Mesendoderm (in vitro differentiated cells): Measurements from ENCODE around the gene PIK3R6.

Experiments
- DNase-seq: peaks from one replicate; pipeline ENCODE4 v3.0.0; 2013
- H2AK5ac ChIP-seq: 2 replicates; pipeline ENCODE4 v1.6.1; 2013; ENCODE audit warnings: low read length, inconsistent platforms
- H2BK120ac ChIP-seq: 2 replicates; pipeline ENCODE4 v1.6.1; 2013; ENCODE audit warnings: low read depth, mild to moderate bottlenecking, low read length, moderate library complexity, mixed read lengths
- H2BK15ac ChIP-seq: replicated peaks from 2 replicates; pipeline ENCODE4 v1.6.1; 2013; ENCODE audit warnings: low read depth, mild to moderate bottlenecking, moderate library complexity
- H2BK5ac ChIP-seq: 2 replicates; pipeline ENCODE4 v1.6.1; 2013; ENCODE audit warnings: low read length, inconsistent platforms
- H3K18ac ChIP-seq: 2 replicates; pipeline ENCODE4 v1.6.1; 2013; ENCODE audit warnings: mild to moderate bottlenecking, low read length, mixed read lengths
- H3K23ac ChIP-seq: one replicate; pipeline ENCODE4 v1.6.1; 2013; ENCODE audit warnings: low read length
- H3K27ac ChIP-seq: 2 replicates; pipeline ENCODE4 v1.5.1; 2013; ENCODE audit warnings: low read depth, mild to moderate bottlenecking, inconsistent platforms, low read length, moderate library complexity
- H3K27me3 ChIP-seq: 2 replicates; pipeline ENCODE4 v1.6.1; 2013; ENCODE audit warnings: low read length, control low read depth, mild to moderate bottlenecking, inconsistent platforms; ENCODE audit not compliant: insufficient read depth, poor library complexity
- H3K36me3 ChIP-seq: 2 replicates; pipeline ENCODE4 v1.6.1; 2013; ENCODE audit warnings: low read length, inconsistent platforms; ENCODE audit not compliant: control insufficient read depth, insufficient read depth
- H3K4ac ChIP-seq: one replicate; pipeline ENCODE4 v1.6.1; 2013; ENCODE audit warnings: low read depth, mild to moderate bottlenecking, low read length, moderate library complexity
- H3K4me1 ChIP-seq: 2 replicates; pipeline ENCODE4 v1.6.1; 2013; ENCODE audit warnings: low read depth, low read length, inconsistent platforms; ENCODE audit not compliant: control insufficient read depth
- H3K4me2 ChIP-seq: 2 replicates; pipeline ENCODE4 v1.6.1; 2013; ENCODE audit warnings: low read length
- H3K4me3 ChIP-seq: 2 replicates; pipeline ENCODE4 v1.5.1; 2013; ENCODE audit warnings: mild to moderate bottlenecking, low read length
- H3K56ac ChIP-seq: one replicate; pipeline ENCODE4 v1.6.1; 2013; ENCODE audit warnings: low read length
- H3K79me1 ChIP-seq: 2 replicates; pipeline ENCODE4 v1.6.1; 2013; ENCODE audit warnings: low read length, inconsistent platforms
- H3K79me2 ChIP-seq: 2 replicates; pipeline ENCODE4 v1.6.1; 2013; ENCODE audit warnings: mild to moderate bottlenecking, low read length; ENCODE audit not compliant: control insufficient read depth, insufficient read depth
- H3K9ac ChIP-seq: 2 replicates; pipeline ENCODE4 v1.6.1; 2013; ENCODE audit warnings: low read length, inconsistent platforms
- H4K5ac ChIP-seq: one replicate; pipeline ENCODE4 v1.6.1; 2013; ENCODE audit warnings: low read length
- H4K8ac ChIP-seq: one replicate; pipeline ENCODE4 v1.6.1; 2013; ENCODE audit warnings: low read depth, mild to moderate bottlenecking, control low read depth, low read length, moderate library complexity
- WGBS: extraction: QIAGEN DNeasy Blood & Tissue Kit; methylation state at CpG from one replicate; pipeline ENCODE4 v1.1.7; 2013; ENCODE audit warnings: low lambda C conversion rate, missing lambda C conversion rate; ENCODE audit not compliant: insufficient coverage; ENCODE audit errors: extremely low coverage; 5-methylcytosine and 5-hydroxymethylcytosine counted together

Gene PIK3R6

GRCh38 chr17:8904201-8904600 is 36.7 kb upstream of the PIK3R6 start:
- H3K56ac ChIP-seq, result no peak overlapping the region
- no peak overlapping the region for H2BK120ac ChIP-seq
- H4K5ac ChIP-seq, result no peak overlapping the region
- DNase-seq, result no peak
- no peaks in the 10 kb centered on the region for H3K79me2 ChIP-seq
- no CpG with 5 or more reads among the region's 2 CpGs for WGBS
- H4K8ac ChIP-seq, result no peak overlapping the region
- no peak overlapping the region for H3K23ac ChIP-seq
- H3K27ac ChIP-seq, result no peak overlapping the region
- H2BK5ac ChIP-seq, result no peak overlapping the region
- H3K4ac ChIP-seq, result no peak overlapping the region
- H3K36me3 ChIP-seq, result no peaks in the 10 kb centered on the region
- H3K18ac ChIP-seq, result no peak overlapping the region
- no peak overlapping the region for H3K9ac ChIP-seq
- H3K79me1 ChIP-seq, result no peaks in the 10 kb centered on the region
- H3K27me3 ChIP-seq, result no peaks in the 10 kb centered on the region
- H3K4me2 ChIP-seq, result no peak overlapping the region
- no peak overlapping the region for H2BK15ac ChIP-seq
- no peak overlapping the region for H2AK5ac ChIP-seq
- no peaks in the 10 kb centered on the region for H3K4me1 ChIP-seq
- no peak overlapping the region for H3K4me3 ChIP-seq

- no peak overlapping the region for H4K5ac ChIP-seq
- no peak overlapping the region for H4K8ac ChIP-seq
- H3K56ac ChIP-seq, result no peak overlapping the region
- H2BK5ac ChIP-seq, result no peak overlapping the region
- no peak overlapping the region for H3K27ac ChIP-seq
- H3K36me3 ChIP-seq, result no peaks in the 10 kb centered on the region
- no peak overlapping the region for H3K18ac ChIP-seq
- no peak overlapping the region for H2BK15ac ChIP-seq
- no peak overlapping the region for H2AK5ac ChIP-seq
- H3K79me2 ChIP-seq, result no peaks in the 10 kb centered on the region
- DNase-seq, result peak; percentile 22
- H3K27me3 ChIP-seq, result no peaks in the 10 kb centered on the region
- H3K4me1 ChIP-seq, result no peaks in the 10 kb centered on the region
- no peaks in the 10 kb centered on the region for H3K79me1 ChIP-seq
- H2BK120ac ChIP-seq, result no peak overlapping the region
- no peak overlapping the region for H3K9ac ChIP-seq
- no peak overlapping the region for H3K4ac ChIP-seq
- no CpG with 5 or more reads among the region's 15 CpGs for WGBS
- no peak overlapping the region for H3K23ac ChIP-seq
- no peak overlapping the region for H3K4me3 ChIP-seq
- no peak overlapping the region for H3K4me2 ChIP-seq
Measured at GRCh38 chr17:8900626-8901585, 33.4 kb upstream of the PIK3R6 start.

DNA sequence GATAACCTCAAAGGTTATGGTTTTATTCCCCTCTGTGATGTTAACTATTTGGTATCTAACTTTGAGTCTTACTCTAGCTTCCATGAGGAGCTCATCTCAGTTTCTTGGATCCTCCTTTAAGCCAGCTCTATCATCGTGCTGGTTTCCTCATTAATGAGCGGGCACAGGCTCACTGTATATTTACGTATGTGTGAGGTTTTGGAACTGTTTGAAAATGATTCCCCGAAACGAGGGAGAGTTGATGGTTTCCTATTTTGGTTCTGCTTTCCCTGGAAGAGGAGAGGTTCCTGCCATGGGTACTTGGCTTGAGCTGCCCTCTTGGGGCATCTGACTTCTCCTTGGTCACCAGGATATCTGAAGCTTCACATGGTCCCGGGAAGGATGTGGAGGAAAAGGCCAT is 32.7 kb upstream of the PIK3R6 start:
- no peak overlapping the region for H3K4me3 ChIP-seq
- no peak overlapping the region for H3K27ac ChIP-seq
- H2BK15ac ChIP-seq, result no peak overlapping the region
- no peak overlapping the region for H3K56ac ChIP-seq
- H3K4me1 ChIP-seq, result no peaks in the 10 kb centered on the region
- no CpG with 5 or more reads among the region's 6 CpGs for WGBS
- no peak overlapping the region for H2BK120ac ChIP-seq
- no peak overlapping the region for H2AK5ac ChIP-seq
- H3K79me2 ChIP-seq, result no peaks in the 10 kb centered on the region
- DNase-seq, result no peak
- no peak overlapping the region for H3K18ac ChIP-seq
- no peak overlapping the region for H3K9ac ChIP-seq
- H3K4me2 ChIP-seq, result no peak overlapping the region
- no peak overlapping the region for H3K4ac ChIP-seq
- no peaks in the 10 kb centered on the region for H3K36me3 ChIP-seq
- H4K8ac ChIP-seq, result no peak overlapping the region
- H3K27me3 ChIP-seq, result no peaks in the 10 kb centered on the region
- no peak overlapping the region for H3K23ac ChIP-seq
- no peak overlapping the region for H4K5ac ChIP-seq
- no peaks in the 10 kb centered on the region for H3K79me1 ChIP-seq
- no peak overlapping the region for H2BK5ac ChIP-seq

DNA sequence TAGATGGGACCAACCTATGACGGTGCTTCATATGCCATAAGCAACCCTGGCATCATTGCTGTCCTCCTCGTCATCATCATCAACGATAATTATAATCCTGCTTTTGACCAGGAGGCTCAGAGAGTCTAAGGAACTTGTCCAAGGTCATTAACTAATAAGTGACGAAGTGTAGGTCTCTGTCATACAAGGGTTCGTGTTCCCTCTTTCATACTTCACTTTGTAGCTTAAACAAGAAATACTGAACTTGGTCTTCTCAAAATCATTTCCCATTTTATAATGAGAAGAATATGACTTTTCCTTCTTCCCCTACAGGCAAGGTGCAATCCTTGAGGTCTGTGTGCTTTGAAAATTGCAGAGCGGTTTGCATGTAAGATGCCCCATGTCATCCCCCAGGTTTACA is 31.2 kb upstream of the PIK3R6 start:
- H3K23ac ChIP-seq, result no peak overlapping the region
- no peak overlapping the region for H3K18ac ChIP-seq
- no peak overlapping the region for H4K5ac ChIP-seq
- no peak overlapping the region for H3K9ac ChIP-seq
- H2BK5ac ChIP-seq, result no peak overlapping the region
- no peaks in the 10 kb centered on the region for H3K4me1 ChIP-seq
- no peak overlapping the region for H3K56ac ChIP-seq
- no peak overlapping the region for H2BK15ac ChIP-seq
- no CpG with 5 or more reads among the region's 6 CpGs for WGBS
- no peaks in the 10 kb centered on the region for H3K27me3 ChIP-seq
- no peak overlapping the region for H2AK5ac ChIP-seq
- no peaks in the 10 kb centered on the region for H3K79me2 ChIP-seq
- no peak overlapping the region for H3K4ac ChIP-seq
- no peak overlapping the region for H3K4me3 ChIP-seq
- H3K27ac ChIP-seq, result no peak overlapping the region
- no peaks in the 10 kb centered on the region for H3K79me1 ChIP-seq
- H2BK120ac ChIP-seq, result no peak overlapping the region
- no peak for DNase-seq
- H4K8ac ChIP-seq, result no peak overlapping the region
- H3K36me3 ChIP-seq, result no peaks in the 10 kb centered on the region
- H3K4me2 ChIP-seq, result no peak overlapping the region

DNA sequence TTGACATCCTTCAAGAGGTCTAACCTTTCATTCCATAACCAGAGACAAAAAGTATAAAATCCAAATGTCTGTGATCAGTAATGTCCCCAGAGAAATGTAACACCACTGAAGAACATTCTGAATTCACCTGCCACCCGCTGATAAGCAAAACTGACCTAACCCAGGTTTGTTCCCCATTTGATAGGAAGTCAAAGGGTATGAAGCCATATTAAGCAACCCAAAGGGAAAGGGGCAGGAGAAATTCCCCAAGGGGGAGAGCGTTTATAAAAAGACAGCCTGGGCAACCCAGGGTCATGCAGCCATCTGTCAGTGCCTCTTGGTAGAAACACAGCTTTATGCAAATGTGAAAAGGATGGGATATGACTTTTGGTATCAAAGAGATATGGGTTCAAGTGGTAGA is 30.7 kb upstream of the PIK3R6 start:
- Histone ChIP-seq H3K79me1 (no peaks in the 10 kb centered on the region), H3K36me3 (no peaks in the 10 kb centered on the region), H3K4me1 (no peaks in the 10 kb centered on the region), H3K79me2 (no peaks in the 10 kb centered on the region), H2BK15ac (no peak overlapping the region), H3K4me2 (no peak overlapping the region), H4K5ac (no peak overlapping the region), H3K56ac (no peak overlapping the region), H4K8ac (no peak overlapping the region), H2BK120ac (no peak overlapping the region), H3K4me3 (no peak overlapping the region), H3K9ac (no peak overlapping the region), H3K27ac (no peak overlapping the region), H3K4ac (no peak overlapping the region), H2BK5ac (no peak overlapping the region), H3K27me3 (no peaks in the 10 kb centered on the region), H3K18ac (no peak overlapping the region), H3K23ac (no peak overlapping the region), H2AK5ac (no peak overlapping the region)
- no peak for DNase-seq
- no CpG with 5 or more reads among the region's 2 CpGs for WGBS
